K562 (cell line): ENCODE measurements around the gene IRF2BP1. TPM values are rescaled to one million over a fixed set of nuclear protein-coding genes. Genes with fewer than 3 reads are reported as not detected.

Experiments
- CBFA2T3 ChIP-seq: fragments of 450-650 bp; IDR thresholded peaks from 2 replicates; pipeline ENCODE4 v1.6.1; 2017
- CREB5 ChIP-seq: fragments of 250-450 bp; sonication (Bioruptor Pico); IDR thresholded peaks from 2 replicates; pipeline ENCODE4 v1.5.0; 2020; ENCODE audit warnings: mild to moderate bottlenecking
- ERF ChIP-seq: fragments of 450-650 bp; formaldehyde crosslinking; IDR thresholded peaks from 2 replicates; pipeline ENCODE4 v1.4.0; 2020; ENCODE audit warnings: mild to moderate bottlenecking, mixed read lengths
- IRF2 ChIP-seq: sonication (generic); formaldehyde crosslinking; IDR thresholded peaks from 2 replicates; pipeline ENCODE4 v1.8.1; 2022; ENCODE audit warnings: mild to moderate bottlenecking, missing genetic modification reagents
- MECOM ChIP-seq: fragments of 250-450 bp; sonication (Bioruptor Pico); IDR thresholded peaks from 2 replicates; pipeline ENCODE4 v1.8.0; 2022; ENCODE audit warnings: inconsistent platforms
- MITF ChIP-seq: IDR thresholded peaks from 2 replicates; pipeline ENCODE4 v1.6.1; 2014; ENCODE audit warnings: antibody characterized with exemption
- NFYB ChIP-seq: IDR thresholded peaks from 2 replicates; pipeline ENCODE4 v1.6.1; 2011; ENCODE audit warnings: mild to moderate bottlenecking, moderate library complexity; ENCODE audit not compliant: insufficient read length; ENCODE audit errors: extremely low read depth
- NUFIP1 ChIP-seq: fragments of 450-650 bp; IDR thresholded peaks from 2 replicates; pipeline ENCODE4 v1.6.1; 2018; ENCODE audit not compliant: partially characterized antibody
- SMAD1 ChIP-seq: fragments of 150-350 bp; IDR thresholded peaks from 2 replicates; pipeline ENCODE4 v1.6.1; 2014; ENCODE audit warnings: low read length, low read depth; ENCODE audit not compliant: partially characterized antibody
- TEAD1 ChIP-seq, 2 experiments: fragments of 450-650 bp in 1 of 2; sonication (generic) in 1 of 2; formaldehyde crosslinking; IDR thresholded peaks; 2 replicates each; pipeline versions ENCODE4 v1.4.0 to v1.8.0; 2020 to 2022; ENCODE audit warnings: mild to moderate bottlenecking in 2 of 2, missing genetic modification reagents in 1 of 2
- TEAD2 ChIP-seq: fragments of 450-650 bp; IDR thresholded peaks from 2 replicates; pipeline ENCODE4 v1.6.1; 2016; ENCODE audit warnings: missing genetic modification characterization, control low read depth, missing compliant biosample characterization
- THAP12 ChIP-seq: fragments of 250-450 bp; sonication (Bioruptor Pico); IDR thresholded peaks from 2 replicates; pipeline ENCODE4 v1.9.0; 2021; ENCODE audit warnings: mild to moderate bottlenecking, inconsistent platforms
- ZBTB7A ChIP-seq: IDR thresholded peaks from 2 replicates; pipeline ENCODE4 v1.6.1; 2011; ENCODE audit warnings: low read depth, mild to moderate bottlenecking, low read length, moderate library complexity, borderline replicate concordance; ENCODE audit not compliant: control insufficient read depth
- ZBTB9 ChIP-seq: fragments of 450-650 bp; formaldehyde crosslinking; IDR thresholded peaks from 2 replicates; pipeline ENCODE4 v1.4.0; 2020; ENCODE audit warnings: mild to moderate bottlenecking, moderate library complexity
- ZNF143 ChIP-seq: sonication (generic); formaldehyde crosslinking; IDR thresholded peaks from 2 replicates; pipeline ENCODE4 v1.9.0; 2022; ENCODE audit warnings: mild to moderate bottlenecking, missing genetic modification reagents
- ZNF347 ChIP-seq: fragments of 450-650 bp; formaldehyde crosslinking; IDR thresholded peaks from 2 replicates; pipeline ENCODE4 v1.4.0; 2020; ENCODE audit warnings: low read depth, mild to moderate bottlenecking, moderate library complexity
- ZNF696 ChIP-seq: fragments of 250-450 bp; sonication (Bioruptor Pico); conservative IDR thresholded peaks from 2 replicates; pipeline ENCODE4 v1.4.0; 2020; ENCODE audit warnings: mild to moderate bottlenecking, moderate library complexity
- ZNF76 ChIP-seq: fragments of 250-450 bp; sonication (Bioruptor Pico); IDR thresholded peaks from 2 replicates; pipeline ENCODE4 v1.4.0; 2020; ENCODE audit warnings: mild to moderate bottlenecking, moderate library complexity, borderline replicate concordance
- polyA plus RNA-seq, 8 experiments: library from polyadenylated mRNA; depleted of rRNA in 4 of 8; stranded (reverse) in 5 of 8; unstranded in 3 of 8; fragments of >200 nt; fragmentation: Nextera tagmentation in 2 of 8; fragmentation: Illumina TruSeq in 1 of 8; extraction: Ambion mirVana in 2 of 8; extraction: Trizol in 1 of 8; gene quantifications; 2 replicates each; pipeline versions ENCODE4 v1.2.1 to v1.2.3, GENCODE V29; 2011 to 2014; ENCODE audit warnings: inconsistent platforms in 1 of 8, missing spikeins in 1 of 8
- total RNA-seq, 7 experiments: library from RNA; depleted of rRNA in 6 of 7; stranded (reverse); fragments of >200 nt in 6 of 7; fragmentation: Illumina TruSeq in 2 of 7; extraction: Trizol in 2 of 7; gene quantifications; 2 replicates each; pipeline versions ENCODE4 v1.2.1 to v1.2.3, GENCODE V29; 2011 to 2021; ENCODE audit warnings: low replicate concordance in 1 of 7

Gene IRF2BP1
- total and polyA plus RNA-seq, 9 of the 15 experiments (the other 6 are each of a cell fraction or from before 2014, with no cell fraction given): 0.61 to 35.9 (median 3.5) TPM

- TF ChIP-seq CBFA2T3 (peak; percentile 85), ZNF143 (CRISPR knock-in tag) (no peak), TEAD2 (tag) (no peak), SMAD1 (no peak), ERF (CRISPR knock-in tag) (no peak), IRF2 (CRISPR knock-in tag) (no peak), MITF (no peak), ZBTB9 (CRISPR knock-in tag) (no peak), CREB5 (CRISPR knock-in tag) (no peak), TEAD1 (CRISPR knock-in tag; IDR thresholded peaks at IDR 0.05) (no peak), ZNF696 (CRISPR knock-in tag) (no peak), NUFIP1 (no peak), NFYB (no peak), ZNF347 (CRISPR knock-in tag) (no peak), ZBTB7A (peak; percentile 68; the same call in 1 of the 2 replicates), THAP12 (no peak), MECOM (CRISPR knock-in tag) (no peak), ZNF76 (CRISPR knock-in tag) (no peak)
Measured at GRCh38 chr19:45881909-45882528, 3.9 kb downstream of the IRF2BP1 start (continued).
